HG02973 (cell line): ENCODE data around the gene CPEB2.
"Not testable (repeated sequence)": the region's sequence is repeated elsewhere in the genome, so short reads cannot be mapped to it uniquely, and the experiment has no call there.

Source experiments
- ATAC-seq: cut with Tn5 transposase; IDR thresholded peaks from one replicate; pipeline ENCODE4 v1.9.1; 2021; ENCODE audit warnings: moderate library complexity; ENCODE audit not compliant: unreplicated experiment

Gene CPEB2

DNA sequence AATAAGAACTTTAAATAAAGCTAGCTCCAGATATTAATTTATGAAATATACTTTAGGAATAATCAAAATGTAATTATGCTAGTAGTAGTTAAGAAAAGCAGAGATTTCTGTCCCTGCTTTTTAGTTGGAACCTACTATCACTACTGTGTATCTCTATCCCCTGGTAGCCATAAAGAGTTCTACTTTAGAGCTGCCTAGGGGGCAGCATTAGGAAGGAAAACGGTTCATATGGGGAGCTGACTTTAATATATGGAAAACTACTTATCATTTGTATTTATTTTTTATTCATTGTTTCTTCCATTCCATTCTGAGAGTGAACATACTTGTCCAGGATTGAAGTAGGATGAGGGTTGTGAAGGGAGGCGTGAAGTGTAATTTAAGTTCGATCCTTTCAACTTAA, 40.9 kb downstream of the CPEB2 start:
- ATAC-seq, result no peak

DNA sequence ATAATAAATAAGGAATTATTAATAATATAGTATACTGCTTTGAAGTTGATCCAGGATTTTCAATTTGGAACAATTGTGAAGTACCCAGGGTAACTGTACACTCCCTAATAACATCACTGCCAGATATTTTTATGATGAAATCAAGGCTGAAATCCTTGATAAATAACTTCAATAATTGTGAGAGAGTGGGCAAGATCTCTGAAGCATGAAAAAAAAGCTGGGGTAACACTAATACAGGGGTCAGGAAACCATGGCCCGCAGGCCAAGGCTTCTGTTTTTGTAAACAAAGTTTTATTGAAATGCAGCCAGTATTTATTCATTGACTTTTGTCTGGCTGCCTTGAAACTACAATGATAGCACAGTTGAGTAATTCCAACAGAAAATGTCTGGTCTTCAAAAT, 41.6 kb downstream of the CPEB2 start:
- no peak for ATAC-seq

- ATAC-seq, result no peak
Measured at GRCh38 chr4:15054541-15054940, 52.3 kb downstream of the CPEB2 start.

DNA sequence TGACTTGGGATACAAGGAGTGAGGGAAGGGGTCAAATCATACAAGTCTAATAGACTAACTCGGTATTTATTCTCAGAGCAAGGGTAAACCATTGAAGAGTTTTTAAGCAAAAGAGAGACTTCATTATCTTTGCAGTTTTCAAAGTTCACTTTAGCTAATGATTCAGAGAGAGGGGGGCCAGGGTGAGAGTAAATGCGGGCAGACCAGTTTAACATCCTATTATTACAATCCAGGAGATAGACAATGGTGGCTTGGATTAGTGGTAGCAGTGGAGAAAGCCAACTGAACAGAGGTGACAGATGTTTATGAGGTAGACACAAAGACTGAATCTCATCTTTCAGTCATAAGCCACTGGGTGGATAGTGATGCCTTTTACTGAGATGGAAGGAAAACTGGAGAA, 57.9 kb downstream of the CPEB2 start:
- no peak for ATAC-seq

DNA sequence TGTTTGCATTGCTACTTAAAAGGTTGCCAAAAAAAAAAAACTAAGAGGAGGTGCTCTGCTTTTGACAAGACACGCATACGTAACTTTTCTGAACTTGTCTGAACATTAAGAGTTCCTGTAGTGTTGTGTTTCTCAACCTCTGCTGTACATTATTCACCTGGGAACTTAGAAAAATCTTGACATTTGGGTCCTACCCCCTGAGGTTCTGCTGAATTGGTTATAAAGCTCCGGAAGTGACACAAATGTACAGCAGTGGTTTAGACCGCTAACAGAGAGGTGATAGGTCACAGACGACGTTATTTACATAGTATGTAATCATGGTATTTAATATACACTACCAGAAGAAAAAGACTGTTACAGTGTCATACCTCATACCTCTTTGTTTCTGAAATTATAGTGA, 61.1 kb downstream of the CPEB2 start:
- no peak for ATAC-seq

DNA sequence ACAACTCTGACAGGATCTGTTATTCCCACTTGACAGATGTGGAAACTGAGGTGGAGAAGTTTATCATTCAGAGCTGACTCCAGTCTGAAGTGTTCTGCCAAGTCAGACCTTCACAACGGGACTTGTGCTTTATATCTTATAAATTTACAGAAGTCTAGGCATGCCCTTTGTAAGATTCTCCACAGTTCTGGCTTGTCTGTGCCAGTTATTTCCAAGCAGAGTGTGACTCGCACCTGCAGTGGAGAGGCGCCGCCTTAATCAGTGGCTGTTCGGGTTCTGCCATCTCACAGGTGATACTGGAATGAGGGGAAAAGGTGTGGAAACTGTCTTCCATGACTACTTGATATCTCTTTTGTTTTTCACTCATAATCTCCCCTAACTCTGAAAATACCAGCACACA, 63.2 kb downstream of the CPEB2 start:
- ATAC-seq, result no peak

DNA sequence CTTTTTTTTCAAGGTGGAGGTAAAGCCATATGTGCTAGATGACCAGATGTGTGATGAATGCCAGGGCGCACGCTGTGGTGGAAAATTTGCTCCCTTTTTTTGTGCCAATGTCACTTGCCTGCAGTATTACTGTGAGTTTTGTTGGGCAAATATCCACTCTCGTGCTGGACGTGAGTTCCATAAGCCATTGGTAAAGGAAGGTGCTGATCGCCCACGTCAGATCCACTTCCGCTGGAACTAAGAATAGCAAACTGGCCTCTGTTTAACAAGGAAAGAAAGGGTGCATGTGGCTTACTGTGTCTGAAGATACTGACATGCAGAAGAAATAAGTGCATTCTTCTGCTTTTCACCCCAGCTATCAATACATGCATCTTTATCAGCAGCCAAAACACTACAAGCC, 63.9 kb downstream of the CPEB2 start:
- ATAC-seq, result no peak

- ATAC-seq, result no peak
Measured at GRCh38 chr4:15068298-15068697, 66.0 kb downstream of the CPEB2 start.

DNA sequence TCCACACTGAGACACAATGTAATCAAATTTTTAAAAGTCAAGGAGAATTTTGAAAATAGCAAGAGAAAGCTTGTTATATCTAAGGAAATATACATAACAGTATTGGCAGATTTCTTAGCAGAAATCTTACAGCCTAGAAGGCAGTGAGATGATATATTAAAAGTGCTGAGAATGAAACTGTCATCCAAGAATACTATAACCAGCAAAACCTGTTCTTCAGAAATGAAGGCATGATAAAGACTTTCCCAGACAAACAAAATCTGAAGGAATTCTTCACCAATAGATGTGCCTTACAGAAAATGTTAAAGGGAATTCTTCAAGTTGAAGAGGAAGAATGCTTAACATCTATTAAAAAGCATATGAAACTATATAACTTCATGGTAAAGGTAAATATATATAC, 73.6 kb downstream of the CPEB2 start:
- ATAC-seq, result no peak

DNA sequence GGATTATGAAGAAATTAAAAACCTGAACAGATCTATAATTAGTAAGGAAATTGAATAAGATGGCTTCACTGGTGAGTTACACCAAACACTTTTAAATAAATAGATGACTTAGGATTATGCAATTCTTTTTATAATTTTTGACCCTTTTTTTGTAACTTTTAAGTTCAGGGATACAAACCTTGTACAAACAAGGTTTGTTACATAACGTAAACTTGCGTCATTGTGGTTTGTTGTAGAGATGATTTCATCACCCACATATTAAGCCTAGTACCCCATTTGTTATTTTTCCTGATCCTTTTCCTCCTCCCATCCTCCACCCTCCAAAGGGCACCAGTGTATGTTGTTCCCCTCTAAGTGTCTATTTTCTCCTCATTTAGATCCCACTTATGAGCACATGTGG, 75.7 kb downstream of the CPEB2 start:
- no peak for ATAC-seq

DNA sequence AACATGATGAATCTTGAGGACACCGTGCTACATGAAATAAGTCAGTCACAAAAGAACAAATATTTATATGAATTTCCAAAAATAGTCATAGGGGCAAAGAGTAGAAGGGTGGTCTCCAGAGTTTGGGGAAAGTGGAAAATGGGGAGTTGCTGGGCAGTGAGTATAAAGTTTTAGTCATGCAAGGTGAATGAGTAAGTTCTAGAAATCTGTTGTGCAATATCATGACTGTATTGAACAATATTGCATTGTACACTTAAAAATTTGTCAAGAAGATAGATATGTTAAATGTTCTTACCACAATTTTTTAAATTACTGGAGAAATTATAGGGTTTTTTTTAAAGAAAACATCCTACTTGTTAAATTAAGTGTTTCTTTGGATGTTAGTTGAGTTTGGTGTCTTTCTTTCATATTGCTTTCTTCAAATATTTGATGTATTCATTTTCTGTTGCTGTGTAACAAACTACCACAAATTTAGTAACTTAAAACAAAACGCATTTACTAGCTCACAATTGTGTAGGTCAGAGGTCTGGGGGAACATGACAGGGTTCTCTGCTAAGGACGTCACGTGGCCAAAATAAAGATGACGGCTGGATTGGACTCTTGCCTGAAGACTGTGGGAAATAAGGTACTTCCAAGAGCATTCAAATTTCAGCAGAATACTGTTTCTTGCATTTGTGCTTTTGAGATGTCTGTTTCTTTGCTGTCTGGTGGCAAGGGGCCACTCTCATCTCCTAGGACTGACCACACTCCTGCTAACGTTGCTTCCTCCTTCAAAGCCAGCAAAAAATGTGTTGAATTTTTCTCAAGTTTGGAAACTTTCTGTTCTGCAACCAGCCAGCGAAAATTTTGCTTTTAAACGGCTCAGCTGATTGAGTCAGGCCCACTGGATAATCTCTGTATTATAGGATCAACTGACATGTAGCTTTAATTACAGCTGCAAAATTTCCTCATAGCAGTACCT, 76.7 kb downstream of the CPEB2 start:
- no peak for ATAC-seq

DNA sequence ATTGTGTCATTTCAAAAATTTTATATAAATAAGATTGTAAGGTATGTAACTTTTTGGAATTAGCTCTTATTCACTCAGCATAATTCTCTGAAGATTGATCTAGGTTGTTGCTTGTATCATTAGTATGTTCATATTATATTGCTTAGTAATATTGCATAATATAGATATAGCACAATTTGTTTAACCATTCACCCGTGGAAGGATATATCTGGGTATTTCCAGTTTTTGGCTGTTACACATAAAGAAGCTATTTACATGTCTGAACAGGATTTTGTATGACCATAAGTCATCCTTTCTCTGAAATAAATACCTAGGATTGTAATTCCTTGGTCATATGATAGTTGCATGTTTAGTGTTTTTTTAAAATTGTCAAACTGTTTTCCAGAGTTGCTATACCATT, 82.5 kb downstream of the CPEB2 start:
- ATAC-seq, result no peak

GRCh38 chr4:15085762-15086161, 83.5 kb downstream of the CPEB2 start:
- not testable (repeated sequence) for ATAC-seq

GRCh38 chr4:15086259-15086658, 84.0 kb downstream of the CPEB2 start:
- ATAC-seq, result not testable (repeated sequence)

DNA sequence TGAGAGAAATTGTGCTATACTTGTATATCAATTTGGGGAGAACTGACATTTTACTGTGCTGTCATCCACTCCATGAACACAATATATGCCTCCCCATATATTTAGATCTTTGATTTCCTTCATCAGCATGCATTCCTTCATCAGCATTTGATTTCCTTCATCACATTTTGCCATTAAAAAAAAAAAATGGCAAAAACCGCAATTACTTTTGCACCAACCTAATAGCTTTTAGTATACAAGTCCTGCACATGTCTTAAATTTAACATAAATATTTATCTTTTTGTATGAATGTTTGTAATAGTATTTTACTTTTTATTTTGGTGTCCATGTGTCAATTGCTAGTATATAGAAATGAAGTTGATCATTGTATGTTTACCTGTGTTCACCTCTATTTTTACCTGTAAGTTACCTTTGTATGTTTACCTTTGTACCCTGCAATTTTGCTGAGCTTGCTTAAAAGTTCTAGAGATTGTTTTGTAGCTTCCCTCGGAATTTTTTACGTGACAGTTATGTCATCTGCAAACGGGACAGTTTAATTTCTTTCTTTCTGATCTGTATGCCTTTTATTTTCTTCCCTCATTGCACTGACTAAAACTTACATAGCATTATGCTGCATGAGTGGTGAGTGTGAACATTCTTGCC, 86.2 kb downstream of the CPEB2 start:
- no peak for ATAC-seq

GRCh38 chr4:15089979-15090378, 87.7 kb downstream of the CPEB2 start:
- no peak for ATAC-seq

DNA sequence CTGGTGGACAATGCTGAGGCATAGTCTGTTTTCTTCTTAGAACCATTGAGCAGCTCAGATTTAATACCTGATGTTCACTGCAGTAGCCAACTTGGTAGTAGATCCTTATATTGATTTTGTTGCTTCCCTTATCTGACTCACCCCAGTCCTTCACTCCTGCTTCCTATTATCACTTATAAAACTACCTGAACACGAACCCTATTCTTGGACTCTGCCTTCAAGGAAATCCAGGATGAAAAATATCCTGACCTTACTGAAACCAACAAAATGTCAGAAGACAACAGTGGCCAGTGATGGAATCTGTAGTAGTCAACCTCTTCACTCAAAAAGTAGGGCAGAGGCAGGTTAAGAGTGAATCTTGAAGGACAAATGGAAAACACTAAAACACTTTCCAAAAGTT, 98.1 kb downstream of the CPEB2 start:
- no peak for ATAC-seq

DNA sequence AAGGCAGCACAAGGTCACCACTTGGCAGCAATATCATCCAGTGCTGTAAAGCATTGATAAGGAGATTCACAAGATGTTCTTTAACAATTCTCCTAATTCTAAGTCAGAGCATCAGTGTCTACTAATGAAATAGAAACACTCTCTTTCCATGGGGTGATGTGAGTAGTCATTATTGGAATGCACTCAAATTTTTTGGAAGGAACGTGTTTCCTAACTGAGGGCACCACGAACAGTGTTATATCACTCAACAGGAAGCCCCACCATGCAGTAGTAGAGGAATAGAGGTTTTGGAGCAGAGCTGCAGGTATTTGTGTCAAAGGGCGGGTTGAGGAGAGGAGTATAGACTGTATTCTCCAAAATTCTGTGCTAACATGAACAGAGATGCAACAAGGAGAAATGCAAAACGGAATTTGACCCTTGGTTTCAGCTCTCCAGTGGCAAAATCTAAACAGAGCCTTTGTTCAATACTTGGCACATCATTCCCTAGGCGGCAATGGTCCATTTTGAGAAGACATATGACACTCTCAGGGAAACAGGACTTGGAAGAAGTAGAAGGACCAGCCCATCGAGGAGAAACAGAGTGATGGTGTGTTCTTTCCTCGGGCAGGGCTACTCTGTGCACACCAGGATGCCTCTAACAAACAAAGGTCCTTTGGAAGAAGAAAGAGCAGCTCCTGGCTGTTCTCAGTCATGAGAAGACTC, 98.9 kb downstream of the CPEB2 start:
- ATAC-seq, result no peak

- ATAC-seq, result no peak
Measured at GRCh38 chr4:15104825-15105224, 102.5 kb downstream of the CPEB2 start.

- ATAC-seq, result no peak
Measured at GRCh38 chr4:15106399-15106798, 104.1 kb downstream of the CPEB2 start.

GRCh38 chr4:15109600-15109999, 107.3 kb downstream of the CPEB2 start:
- ATAC-seq, result no peak

DNA sequence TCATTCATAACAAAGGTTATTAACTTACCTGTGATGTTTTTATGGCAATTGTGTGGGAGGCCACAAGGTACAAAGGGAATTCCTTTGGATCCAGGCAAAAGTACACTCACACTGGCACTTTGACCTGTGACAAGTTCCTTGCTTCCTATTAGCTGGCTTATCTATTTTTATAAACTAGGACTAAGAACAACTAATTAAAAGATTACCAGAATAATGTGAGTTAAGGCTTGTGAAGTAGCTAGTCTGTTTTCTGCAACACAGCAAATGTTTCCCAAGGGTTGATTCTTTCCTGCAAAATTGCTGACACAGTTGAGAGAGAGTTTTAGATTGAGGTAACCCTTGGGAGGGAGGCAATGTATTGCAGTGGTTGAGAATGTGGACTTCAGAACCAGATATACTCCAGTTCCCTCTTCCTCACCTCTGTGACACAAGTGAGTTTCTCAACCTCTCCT, 107.9 kb downstream of the CPEB2 start:
- ATAC-seq, result no peak
